GM18498 (cell line): Measurements from ENCODE around the gene CCDC110.

ENCODE experiments used
- ATAC-seq: cut with Tn5 transposase; IDR thresholded peaks from one replicate; pipeline ENCODE4 v1.9.1; 2021; ENCODE audit warnings: mild to moderate bottlenecking, moderate library complexity; ENCODE audit not compliant: unreplicated experiment

The CCDC110 gene

DNA sequence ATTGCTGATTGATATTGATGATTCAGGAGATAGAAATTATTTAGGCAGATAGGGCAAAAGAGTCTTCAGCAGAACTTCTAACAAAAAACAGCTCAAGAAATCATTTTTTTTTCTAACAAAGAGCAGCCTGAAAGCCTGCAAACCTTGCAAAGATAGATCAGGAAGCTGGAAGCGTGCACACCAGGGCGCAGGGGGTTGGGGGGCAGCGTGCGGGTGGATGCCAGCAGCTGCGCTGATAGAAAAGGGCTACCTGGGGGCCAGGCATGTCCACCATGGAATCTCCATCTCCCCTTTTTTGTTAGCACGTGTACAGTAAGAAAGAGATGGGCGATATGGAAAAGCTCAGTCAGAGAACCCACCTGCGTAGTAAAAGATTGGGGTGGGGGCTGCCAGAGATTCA is 1.7 kb upstream of the CCDC110 start:
- no peak for ATAC-seq

DNA sequence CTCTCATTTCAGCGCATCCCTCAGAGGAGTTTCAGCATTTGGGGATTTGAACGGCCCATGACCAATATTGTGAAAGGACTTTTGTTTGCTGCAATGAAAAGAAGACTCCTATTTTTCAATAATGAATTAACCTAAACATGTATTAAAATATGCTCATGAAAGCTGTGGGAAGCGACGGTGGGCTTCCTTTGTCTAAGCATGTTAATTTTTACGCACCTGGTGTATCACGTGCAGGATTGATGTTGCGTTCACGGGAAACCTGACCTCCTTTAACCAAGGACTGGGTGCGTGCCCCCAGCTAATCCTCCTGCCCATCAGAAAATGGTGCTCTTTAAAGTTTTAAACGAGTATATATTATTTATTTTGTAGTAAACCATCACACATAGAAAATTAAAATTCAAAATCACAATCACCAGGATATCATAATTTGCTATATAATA is 590 bp upstream of the CCDC110 start:
- ATAC-seq, result no peak

- ATAC-seq, result peak; percentile 1
Observed at GRCh38 chr4:185470501-185471195, 885 bp downstream of the CCDC110 start.

DNA sequence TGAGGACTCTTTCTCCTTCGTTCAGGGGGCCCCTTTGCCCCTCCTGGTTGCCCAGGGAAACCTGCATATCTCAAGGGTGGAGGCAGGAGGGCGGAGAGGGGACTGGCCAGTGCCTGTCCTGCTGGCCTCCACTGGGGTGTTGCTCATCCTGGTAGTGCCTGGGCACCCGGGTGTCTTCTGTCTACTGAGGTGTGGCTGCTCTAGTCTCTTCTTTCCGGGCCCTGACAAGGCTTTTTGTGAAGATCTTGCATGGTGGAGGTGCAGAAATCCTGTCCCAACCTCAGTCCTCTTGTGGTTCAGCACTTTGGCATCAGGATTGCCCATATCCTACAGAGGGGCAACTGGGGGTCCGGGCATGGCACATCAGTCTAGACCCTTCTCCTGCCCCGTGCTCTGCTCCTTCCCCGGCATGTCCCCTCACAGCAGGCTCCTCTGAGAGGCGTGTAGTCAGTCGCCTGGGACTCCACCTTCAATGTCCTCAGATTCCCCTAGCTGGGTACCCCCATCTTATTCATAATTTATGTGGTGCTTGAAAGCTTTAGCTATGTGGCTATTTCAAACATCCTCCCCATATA is 1.9 kb downstream of the CCDC110 start:
- no peak for ATAC-seq

GRCh38 chr4:185468999-185469398 is 2.5 kb downstream of the CCDC110 start:
- ATAC-seq, result no peak

GRCh38 chr4:185467991-185468390 is 3.5 kb downstream of the CCDC110 start:
- no peak for ATAC-seq

GRCh38 chr4:185467101-185467500 is 4.4 kb downstream of the CCDC110 start:
- ATAC-seq, result no peak

- ATAC-seq, result no peak
Observed at GRCh38 chr4:185465707-185466106, 5.8 kb downstream of the CCDC110 start.

DNA sequence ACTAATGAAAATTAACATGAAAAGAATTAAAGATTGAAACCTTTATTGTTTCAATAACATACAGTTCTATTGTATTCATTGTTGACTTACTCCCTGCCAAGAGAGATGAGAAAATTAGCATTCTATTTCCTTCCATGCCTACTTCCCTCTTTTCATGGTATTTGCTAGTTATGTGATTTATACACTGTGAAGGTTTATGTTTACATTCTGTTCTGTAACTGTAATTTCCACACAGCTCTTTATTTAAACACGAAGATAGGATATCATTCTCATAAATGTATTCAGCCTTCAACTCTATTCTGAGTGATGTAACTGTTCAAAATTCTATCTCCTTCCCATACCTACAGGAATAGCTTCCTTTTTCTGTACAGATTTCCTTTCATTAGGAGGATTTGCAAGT is 6.6 kb downstream of the CCDC110 start:
- ATAC-seq, result no peak

GRCh38 chr4:185464183-185464582 is 7.3 kb downstream of the CCDC110 start:
- ATAC-seq, result no peak

GRCh38 chr4:185463541-185463940 is 8.0 kb downstream of the CCDC110 start:
- no peak for ATAC-seq

- ATAC-seq, result no peak
Observed at GRCh38 chr4:185461565-185461964, 10.0 kb downstream of the CCDC110 start.

DNA sequence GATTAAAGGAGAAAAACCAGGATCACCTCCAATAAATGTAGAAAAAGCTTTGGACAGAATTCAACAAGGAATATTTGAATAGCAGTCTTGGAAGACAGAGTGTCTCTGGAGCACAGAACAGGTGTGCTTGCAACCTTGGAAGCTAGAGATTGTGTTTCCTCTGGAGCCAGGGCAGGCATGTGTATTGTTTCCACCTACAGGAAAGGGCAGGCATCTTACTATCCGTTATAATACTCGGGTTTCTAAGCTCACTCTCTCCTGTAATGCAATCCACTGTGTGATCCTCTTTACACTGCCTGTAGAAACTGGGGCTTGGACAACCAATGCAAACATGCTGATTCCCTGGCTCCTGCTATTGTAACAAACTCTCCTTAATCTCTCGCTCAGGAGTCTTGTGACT is 14.4 kb downstream of the CCDC110 start:
- no peak for ATAC-seq

- ATAC-seq, result no peak
Observed at GRCh38 chr4:185456131-185456530, 15.4 kb downstream of the CCDC110 start.

DNA sequence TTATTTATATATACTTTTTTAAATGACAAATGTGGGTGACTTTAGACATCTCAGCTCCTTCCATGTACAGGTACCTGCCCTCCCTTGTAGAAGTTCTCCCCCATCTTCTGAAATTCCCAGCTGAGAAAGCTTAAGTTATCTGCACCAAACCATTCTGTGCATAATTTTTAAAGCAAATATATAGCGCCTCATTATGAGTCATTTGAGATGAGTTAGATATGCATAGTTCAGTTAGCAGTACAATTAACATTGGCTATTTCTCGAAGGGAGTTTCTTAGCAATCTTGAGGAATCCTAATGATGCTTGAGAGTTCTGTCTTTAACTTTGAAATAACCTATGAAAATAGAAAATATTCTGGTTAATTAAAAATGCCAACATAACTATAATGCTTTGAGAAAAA is 26.3 kb downstream of the CCDC110 start:
- ATAC-seq, result no peak

GRCh38 chr4:185441479-185441878 is 30.1 kb downstream of the CCDC110 start:
- ATAC-seq, result no peak

GRCh38 chr4:185437809-185438208 is 33.7 kb downstream of the CCDC110 start:
- no peak for ATAC-seq

DNA sequence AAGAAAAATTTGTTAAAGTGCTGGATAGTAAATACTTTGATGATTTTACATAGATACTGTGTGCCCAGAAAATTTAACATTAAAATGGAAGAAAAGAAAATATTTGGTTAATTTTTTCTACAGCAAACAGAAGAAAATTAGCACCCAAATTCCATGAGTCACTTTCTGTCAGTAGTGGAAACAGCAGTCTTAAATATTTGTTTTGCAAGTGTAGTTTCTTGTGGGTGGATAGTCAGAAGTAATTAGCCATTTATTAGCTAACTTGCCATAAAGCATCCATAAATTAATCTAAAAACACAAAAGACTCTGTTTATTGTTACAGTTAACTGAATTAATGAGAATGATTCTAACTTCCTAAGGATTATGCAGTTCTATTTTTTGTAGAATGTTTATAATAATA is 36.1 kb downstream of the CCDC110 start:
- ATAC-seq, result no peak

DNA sequence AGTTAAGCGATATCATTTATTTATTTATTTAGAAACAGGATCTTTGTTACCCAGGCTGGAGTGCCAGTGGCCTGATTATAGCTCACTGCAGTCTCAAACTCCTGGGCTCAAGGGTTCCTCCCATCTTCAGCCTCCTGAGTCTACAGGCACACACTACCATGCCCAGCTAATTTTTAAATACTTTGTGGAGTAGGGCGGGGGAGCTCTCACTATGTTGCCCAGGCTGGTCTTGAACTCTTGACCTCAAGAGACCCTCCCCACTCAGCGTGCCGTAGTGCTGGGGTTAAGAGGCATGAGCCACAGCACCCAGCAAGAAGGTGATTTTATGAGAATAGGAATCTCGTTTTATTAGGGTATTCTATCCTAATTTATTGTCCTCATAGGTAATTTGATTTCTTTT is 41.9 kb downstream of the CCDC110 start:
- no peak for ATAC-seq

GRCh38 chr4:185426960-185427688 is 44.4 kb downstream of the CCDC110 start:
- no peak for ATAC-seq

GRCh38 chr4:185425647-185426352 is 45.7 kb downstream of the CCDC110 start, which contains the start of gene UFSP2:
Gene UFSP2, minus strand, starts transcription at chr4:185425964. Its CDS starts 96 bp downstream, at chr4:185425868.
- ATAC-seq, result peak; percentile 96
